Uterus (tissue), 4 donors: ENCODE measurements around the gene DKK2. TPM values are rescaled to one million over a fixed set of nuclear protein-coding genes. Genes with fewer than 3 reads are reported as not detected.

Experiments
- DNase-seq, 2 donors: peaks; one replicate each; pipeline ENCODE4 v3.0.0-alpha.2; 2019 to 2020
- H3K27ac ChIP-seq, 2 donors: fragments of 200-600 bp; sonication (generic); 1 replicate in 1 of 2; 2 replicates in 1 of 2; pipeline ENCODE4 v1.5.1; 2016 to 2018
- H3K27me3 ChIP-seq, 2 donors: fragments of 200-600 bp; sonication (generic); one replicate each; pipeline ENCODE4 v1.5.1; 2018 to 2019; ENCODE audit warnings: control low read depth in 1 of 2
- H3K36me3 ChIP-seq, 2 donors: fragments of 200-600 bp; sonication (generic); one replicate each; pipeline ENCODE4 v1.5.1; 2019; ENCODE audit warnings: control low read depth in 1 of 2
- H3K4me1 ChIP-seq, 2 donors: fragments of 200-600 bp; sonication (generic); one replicate each; pipeline ENCODE4 v1.5.1; 2018 to 2019; ENCODE audit warnings: control low read depth in 1 of 2
- H3K4me3 ChIP-seq, 2 donors: fragments of 200-600 bp; sonication (generic); 1 replicate in 1 of 2; 2 replicates in 1 of 2; pipeline ENCODE4 v1.5.1; 2018 to 2019; ENCODE audit warnings: mild to moderate bottlenecking in 1 of 2
- H3K9me3 ChIP-seq, 2 donors: fragments of 200-600 bp; sonication (generic); one replicate each; pipeline ENCODE4 v1.5.1; 2019; ENCODE audit warnings: control low read depth in 1 of 2
- CTCF ChIP-seq, 4 experiments: fragments of 200-600 bp in 2 of 4; fragments of 450-650 bp in 2 of 4; sonication (generic) in 2 of 4; IDR thresholded peaks; one replicate each; pipeline ENCODE4 v1.5.1; 2016 to 2019; ENCODE audit warnings: antibody characterized with exemption in 4 of 4, mild to moderate bottlenecking in 2 of 4, moderate library complexity in 1 of 4
- POLR2A ChIP-seq, 2 donors: fragments of 450-650 bp; IDR thresholded peaks; one replicate each; pipeline ENCODE4 v1.6.1; 2016; ENCODE audit warnings: antibody characterized with exemption in 2 of 2, mild to moderate bottlenecking in 1 of 2, moderate library complexity in 1 of 2
- intact Hi-C: fragments of 100-400 bp; cut with DNase I; formaldehyde crosslinking; loops from one replicate; pipeline ENCODE4 v1.15.1; 2023; ENCODE audit warnings: low total_unique reads
- total RNA-seq, 4 donors: library from RNA; depleted of rRNA in 3 of 4; stranded (reverse); fragments of >200 nt in 3 of 4; gene quantifications; one replicate each; pipeline versions ENCODE4 v1.1.0 to v1.2.4, GENCODE V29; 2014 to 2023
- donor health status: DM: yes; HTN: yes; CAD: no.

The DKK2 gene
- total RNA-seq, 4 donors from 2014 or later, result 1.5 to 25.0 TPM; not detected in 2

GRCh38 chr4:107011312-107011711 lies 24.8 kb downstream of the DKK2 start:
- no peak for TF ChIP-seq CTCF (IDR thresholded peaks at IDR 0.05)
- no peak for DNase-seq
- Histone ChIP-seq H3K27ac (no peak overlapping the region), H3K9me3 (no peaks in the 10 kb centered on the region), H3K4me1 (no peaks in the 10 kb centered on the region), H3K36me3 (no peaks in the 10 kb centered on the region), H3K27me3 (no peaks in the 10 kb centered on the region), H3K4me3 (no peak overlapping the region)
- intact Hi-C loops, result no loop called here

GRCh38 chr4:107009196-107009968 lies 26.7 kb downstream of the DKK2 start:
- H3K4me1 ChIP-seq, result no peaks in the 10 kb centered on the region
- no peaks in the 10 kb centered on the region for H3K36me3 ChIP-seq
- no peak overlapping the region for H3K27ac ChIP-seq
- TF ChIP-seq CTCF (IDR thresholded peaks at IDR 0.05) (no peak), POLR2A (IDR thresholded peaks at IDR 0.05) (no peak)
- no peaks in the 10 kb centered on the region for H3K9me3 ChIP-seq
- no peaks in the 10 kb centered on the region for H3K27me3 ChIP-seq
- intact Hi-C loops, result no loop called here
- DNase-seq, result no peak
- H3K4me3 ChIP-seq, result no peak overlapping the region

- H3K27me3 ChIP-seq, result no peaks in the 10 kb centered on the region
- H3K9me3 ChIP-seq, result no peaks in the 10 kb centered on the region
- H3K27ac ChIP-seq, result no peak overlapping the region
- H3K4me3 ChIP-seq, result no peak overlapping the region
- H3K4me1 ChIP-seq, result no peaks in the 10 kb centered on the region
- H3K36me3 ChIP-seq, result no peaks in the 10 kb centered on the region
- no peak for DNase-seq
- intact Hi-C loops, result no loop called here
- TF ChIP-seq CTCF (IDR thresholded peaks at IDR 0.05) (no peak), POLR2A (IDR thresholded peaks at IDR 0.05) (no peak)
These were observed 28.0 kb downstream of the DKK2 start for GRCh38 chr4:107008115-107008514.

- Histone ChIP-seq H3K9me3 (no peaks in the 10 kb centered on the region), H3K36me3 (no peaks in the 10 kb centered on the region), H3K4me3 (no peak overlapping the region), H3K27me3 (no peaks in the 10 kb centered on the region), H3K4me1 (no peaks in the 10 kb centered on the region), H3K27ac (no peak overlapping the region)
- no peak for DNase-seq
- TF ChIP-seq POLR2A (IDR thresholded peaks at IDR 0.05), result no peak
- TF ChIP-seq CTCF (IDR thresholded peaks at IDR 0.05), result no peak
- intact Hi-C loops, result no loop called here
These were observed 29.9 kb downstream of the DKK2 start for GRCh38 chr4:107006218-107006617.

GRCh38 chr4:106996490-106996889 lies 39.6 kb downstream of the DKK2 start:
- Histone ChIP-seq H3K36me3 (no peaks in the 10 kb centered on the region), H3K4me3 (no peak overlapping the region), H3K9me3 (no peaks in the 10 kb centered on the region), H3K27ac (no peak overlapping the region), H3K27me3 (no peaks in the 10 kb centered on the region), H3K4me1 (no peaks in the 10 kb centered on the region)
- TF ChIP-seq POLR2A (IDR thresholded peaks at IDR 0.05) (no peak), CTCF (IDR thresholded peaks at IDR 0.05) (no peak)
- peak in 1 of 2 donors; percentile 46 for DNase-seq
- intact Hi-C loops, result no loop called here
